ENCODE data around the gene HPX.

DNA sequence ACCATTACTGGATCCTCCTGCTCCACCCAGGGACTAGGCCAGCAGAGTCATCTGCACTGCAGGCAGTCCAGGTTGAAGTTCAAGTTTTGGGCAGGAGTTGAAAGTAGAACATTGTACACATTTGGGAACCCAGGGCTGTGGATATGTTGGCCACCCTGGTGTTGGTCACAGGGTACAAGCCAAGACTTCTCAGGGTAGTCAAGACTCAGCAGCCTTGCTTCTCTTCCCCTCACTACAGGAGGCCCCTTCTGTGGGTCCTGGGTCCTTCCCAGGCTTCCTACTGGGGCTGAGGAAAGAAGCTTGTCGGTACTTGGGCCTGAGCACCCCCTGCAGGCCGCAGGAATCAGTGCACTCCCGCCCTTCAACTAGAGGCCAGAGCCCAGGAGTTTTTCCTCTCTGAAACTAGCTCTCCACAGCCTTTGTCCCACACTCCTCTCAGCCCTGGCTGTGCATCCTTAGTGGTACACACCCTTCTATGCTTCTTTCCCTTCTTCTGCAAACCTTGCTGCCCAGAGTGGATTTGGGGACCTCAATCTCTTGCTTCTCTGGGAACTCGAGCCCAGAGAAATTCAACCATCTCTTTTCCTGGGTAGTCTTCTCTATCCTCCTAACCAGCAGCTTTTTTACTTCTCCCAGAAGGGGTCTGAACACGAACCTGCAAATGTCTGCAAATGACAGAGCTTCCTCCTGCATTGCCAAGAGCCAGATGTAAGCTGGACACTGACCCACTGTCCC lies 2.6 kb upstream of the HPX start:
- TF ChIP-seq, protein P1, sequence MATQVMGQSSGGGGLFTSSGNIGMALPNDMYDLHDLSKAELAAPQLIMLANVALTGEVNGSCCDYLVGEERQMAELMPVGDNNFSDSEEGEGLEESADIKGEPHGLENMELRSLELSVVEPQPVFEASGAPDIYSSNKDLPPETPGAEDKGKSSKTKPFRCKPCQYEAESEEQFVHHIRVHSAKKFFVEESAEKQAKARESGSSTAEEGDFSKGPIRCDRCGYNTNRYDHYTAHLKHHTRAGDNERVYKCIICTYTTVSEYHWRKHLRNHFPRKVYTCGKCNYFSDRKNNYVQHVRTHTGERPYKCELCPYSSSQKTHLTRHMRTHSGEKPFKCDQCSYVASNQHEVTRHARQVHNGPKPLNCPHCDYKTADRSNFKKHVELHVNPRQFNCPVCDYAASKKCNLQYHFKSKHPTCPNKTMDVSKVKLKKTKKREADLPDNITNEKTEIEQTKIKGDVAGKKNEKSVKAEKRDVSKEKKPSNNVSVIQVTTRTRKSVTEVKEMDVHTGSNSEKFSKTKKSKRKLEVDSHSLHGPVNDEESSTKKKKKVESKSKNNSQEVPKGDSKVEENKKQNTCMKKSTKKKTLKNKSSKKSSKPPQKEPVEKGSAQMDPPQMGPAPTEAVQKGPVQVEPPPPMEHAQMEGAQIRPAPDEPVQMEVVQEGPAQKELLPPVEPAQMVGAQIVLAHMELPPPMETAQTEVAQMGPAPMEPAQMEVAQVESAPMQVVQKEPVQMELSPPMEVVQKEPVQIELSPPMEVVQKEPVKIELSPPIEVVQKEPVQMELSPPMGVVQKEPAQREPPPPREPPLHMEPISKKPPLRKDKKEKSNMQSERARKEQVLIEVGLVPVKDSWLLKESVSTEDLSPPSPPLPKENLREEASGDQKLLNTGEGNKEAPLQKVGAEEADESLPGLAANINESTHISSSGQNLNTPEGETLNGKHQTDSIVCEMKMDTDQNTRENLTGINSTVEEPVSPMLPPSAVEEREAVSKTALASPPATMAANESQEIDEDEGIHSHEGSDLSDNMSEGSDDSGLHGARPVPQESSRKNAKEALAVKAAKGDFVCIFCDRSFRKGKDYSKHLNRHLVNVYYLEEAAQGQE (IDR thresholded peaks at IDR 0.05; ENCODE audit: insufficient read depth in 1 of 2, low read depth in 2 of 2, low read length in 2 of 2): no peak
- TF ChIP-seq SIN3A (IDR thresholded peaks at IDR 0.05; ENCODE audit: borderline replicate concordance, insufficient read depth, low read length) (no peak), POLR2AphosphoS5 (IDR thresholded peaks at IDR 0.05; ENCODE audit: low read depth, low read length) (no peak), TAF1 (IDR thresholded peaks at IDR 0.05; ENCODE audit: borderline replicate concordance, insufficient read depth, low read length) (no peak)
